ENCODE results near the gene ZNF723. TPM values are rescaled to one million over a fixed set of nuclear protein-coding genes. Genes with fewer than 3 reads are reported as not detected.
"Not testable (repeated sequence)": the region's sequence is repeated elsewhere in the genome, so short reads cannot be mapped to it uniquely, and the experiment has no call there.

Gene ZNF723
- total RNA-seq, 1 donor, result not detected

- H3K4me3 ChIP-seq (ENCODE audit: low read depth, low read length), result no peak overlapping the region
- TF ChIP-seq CTCF (IDR thresholded peaks at IDR 0.05; ENCODE audit: insufficient read depth, low read length), result no peak
- DNase-seq (ENCODE audit: low read depth), result no peak
Observed at GRCh38 chr19:22814124-22814523, 18.0 kb upstream of the ZNF723 start.

GRCh38 chr19:22831211-22831610, 880 bp upstream of the ZNF723 start:
- no peak for TF ChIP-seq CTCF (IDR thresholded peaks at IDR 0.05; ENCODE audit: insufficient read depth, low read length)
- no peak for DNase-seq (ENCODE audit: low read depth)
- H3K4me3 ChIP-seq (ENCODE audit: low read depth, low read length), result no peak overlapping the region

- H3K4me3 ChIP-seq (ENCODE audit: low read depth, low read length); DNase-seq (ENCODE audit: low read depth): not testable (repeated sequence)
Observed at GRCh38 chr19:22857713-22858320, 25.7 kb downstream of the ZNF723 start.

- peak; percentile 18 for DNase-seq (ENCODE audit: low read depth)
- TF ChIP-seq CTCF (IDR thresholded peaks at IDR 0.05; ENCODE audit: insufficient read depth, low read length), result no peak
- H3K4me3 ChIP-seq (ENCODE audit: low read depth, low read length), result no peak overlapping the region
Observed at GRCh38 chr19:22882797-22883196, 50.7 kb downstream of the ZNF723 start.

GRCh38 chr19:22893855-22894270, 61.8 kb downstream of the ZNF723 start:
- no peak for DNase-seq (ENCODE audit: low read depth)
- TF ChIP-seq CTCF (IDR thresholded peaks at IDR 0.05; ENCODE audit: insufficient read depth, low read length), result no peak

GRCh38 chr19:22901431-22902130, 69.5 kb downstream of the ZNF723 start:
- DNase-seq (ENCODE audit: low read depth), result no peak
- TF ChIP-seq CTCF (IDR thresholded peaks at IDR 0.05; ENCODE audit: insufficient read depth, low read length), result no peak
- no peak overlapping the region for H3K4me3 ChIP-seq (ENCODE audit: low read depth, low read length)

More at GRCh38 chr19:22893855-22894270, 61.8 kb downstream of the ZNF723 start:
- H3K4me3 ChIP-seq (ENCODE audit: low read depth, low read length), result no peak overlapping the region

Small RNA genes within 50 kb of the gene (small RNA-seq; reads per million reads assigned to genes)
- not detected for gene VN1R88P

Other genes with a start within 250 kb of the ZNF723 start
- 0.45 TPM in 1 of 2 replicates, not detected in the other for gene ZNF492, start 198.0 kb upstream of the ZNF723 start, total RNA-seq (ENCODE audit: low replicate concordance)
- gene ZNF99, start 48.1 kb upstream of the ZNF723 start, total RNA-seq (ENCODE audit: low replicate concordance), result not detected in 2 replicates
- not detected in 2 replicates for gene ZNF728, start 170.9 kb downstream of the ZNF723 start, total RNA-seq (ENCODE audit: low replicate concordance)

Measured in fibroblast of the aortic adventitia (primary cell).